T47D (cell line): ENCODE data around the gene FARSA.
"Not testable (repeated sequence)": the region's sequence is repeated elsewhere in the genome, so short reads cannot be mapped to it uniquely, and the experiment has no call there.

Experiments used
- DNase-seq, 2 experiments: peaks; one replicate each; pipeline versions ENCODE4 v3.0.0 to v3.0.0-alpha.2; 2011 to 2012; ENCODE audit warnings: low read depth in 1 of 2, low spot score in 1 of 2
- JUND ChIP-seq: IDR thresholded peaks from 2 replicates; pipeline ENCODE4 v1.6.1; 2012; ENCODE audit warnings: low read depth
- in situ Hi-C: cut with HindIII; loops from 2 replicates; pipeline ENCODE4 v1.10.0; 2016; ENCODE audit warnings: low sequenced_read_pairs, low pct_unique_long_range_greater_than_20kb

FARSA gene

DNA sequence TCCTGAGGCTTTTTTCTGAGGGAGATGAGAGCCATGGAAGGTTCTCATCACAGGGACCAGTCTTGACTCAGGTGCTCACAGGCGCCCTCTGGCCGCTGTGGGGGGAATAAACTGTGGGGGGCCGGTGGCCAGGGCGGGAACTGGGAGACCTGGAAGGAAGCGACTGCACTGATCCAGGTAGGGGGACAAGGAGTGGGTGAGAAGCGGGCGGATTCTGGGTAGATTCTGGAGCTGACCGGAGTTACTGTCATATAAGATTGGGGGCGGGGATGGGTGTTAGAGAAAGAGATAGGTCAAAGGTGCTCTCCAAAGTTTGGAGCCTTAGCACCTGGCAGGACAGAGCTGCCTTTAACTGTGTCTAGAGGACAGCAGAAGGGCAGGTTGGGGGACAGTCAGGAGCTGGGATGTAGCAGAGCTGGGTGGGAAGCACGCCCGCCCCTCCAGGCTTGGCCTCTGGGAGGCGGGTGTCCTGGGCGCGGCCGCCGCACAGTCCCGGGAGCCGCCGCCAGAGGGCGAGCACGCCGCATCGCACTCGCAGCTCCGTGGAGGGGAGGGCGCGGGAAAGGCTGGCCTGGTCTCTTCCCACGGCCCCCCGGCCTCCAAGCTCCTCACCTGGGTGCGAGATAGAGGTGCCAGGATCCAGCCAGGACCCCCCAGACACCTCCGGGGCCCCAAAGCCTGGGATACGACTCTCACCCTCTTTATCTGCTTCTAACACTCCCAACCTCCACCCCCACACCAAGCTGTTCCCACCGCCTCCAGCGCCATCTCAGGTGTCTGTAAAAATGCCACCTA lies 31.7 kb upstream of the FARSA start:
- no peak for TF ChIP-seq JUND
- in situ Hi-C loops = no loop called here
- peak; percentile 51 to 86 for DNase-seq

DNA sequence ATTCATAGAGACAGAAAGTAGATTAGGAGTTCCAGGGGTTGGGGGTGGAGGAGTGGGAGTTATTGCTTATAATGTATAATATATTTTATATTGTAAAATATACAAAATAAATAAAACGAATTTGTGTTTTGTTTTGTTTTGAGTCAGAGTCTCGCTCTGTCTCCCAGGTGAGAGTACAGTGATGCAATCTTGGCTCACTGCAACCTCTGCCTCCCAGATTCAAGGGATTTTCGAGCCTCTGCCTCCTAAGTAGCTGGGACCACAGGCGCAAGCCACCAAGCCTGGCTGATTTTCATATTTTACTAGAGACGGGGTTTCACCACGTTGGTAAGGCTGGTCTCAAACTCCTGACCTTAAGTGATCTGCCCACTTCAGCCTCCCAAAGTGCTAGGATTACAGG lies 26.0 kb upstream of the FARSA start:
- no peak for TF ChIP-seq JUND
- in situ Hi-C loops = no loop called here

DNA sequence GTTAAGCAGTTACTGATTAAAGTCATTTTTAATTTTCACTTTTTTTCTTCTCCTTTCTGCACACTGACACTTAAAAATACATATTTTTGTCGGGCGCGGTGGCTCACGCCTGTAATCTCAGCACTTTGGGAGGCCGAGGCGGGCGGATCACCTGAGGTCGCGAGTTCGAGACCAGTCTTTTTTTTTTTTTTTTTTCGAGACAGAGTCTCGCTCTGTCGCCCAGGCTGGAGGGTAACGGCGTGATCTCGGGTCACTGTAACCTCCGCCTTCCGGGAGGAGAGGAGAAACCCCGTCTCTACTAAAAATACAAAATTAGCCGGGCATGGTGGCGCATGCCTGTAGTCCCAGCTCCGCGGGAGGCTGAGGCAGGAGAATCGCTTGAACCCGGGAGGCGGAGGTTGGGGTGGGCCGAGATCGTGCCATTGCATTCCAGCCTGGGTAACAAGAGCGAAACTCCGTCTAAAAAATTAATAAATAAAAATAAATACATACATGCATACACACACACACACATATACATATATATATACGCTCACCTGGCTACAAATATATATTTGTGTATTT lies 24.0 kb upstream of the FARSA start:
- DNase-seq, in situ Hi-C loops: not testable (repeated sequence)

More for the DNA sequence above, 26.0 kb upstream of the FARSA start:
- no peak for DNase-seq

DNA sequence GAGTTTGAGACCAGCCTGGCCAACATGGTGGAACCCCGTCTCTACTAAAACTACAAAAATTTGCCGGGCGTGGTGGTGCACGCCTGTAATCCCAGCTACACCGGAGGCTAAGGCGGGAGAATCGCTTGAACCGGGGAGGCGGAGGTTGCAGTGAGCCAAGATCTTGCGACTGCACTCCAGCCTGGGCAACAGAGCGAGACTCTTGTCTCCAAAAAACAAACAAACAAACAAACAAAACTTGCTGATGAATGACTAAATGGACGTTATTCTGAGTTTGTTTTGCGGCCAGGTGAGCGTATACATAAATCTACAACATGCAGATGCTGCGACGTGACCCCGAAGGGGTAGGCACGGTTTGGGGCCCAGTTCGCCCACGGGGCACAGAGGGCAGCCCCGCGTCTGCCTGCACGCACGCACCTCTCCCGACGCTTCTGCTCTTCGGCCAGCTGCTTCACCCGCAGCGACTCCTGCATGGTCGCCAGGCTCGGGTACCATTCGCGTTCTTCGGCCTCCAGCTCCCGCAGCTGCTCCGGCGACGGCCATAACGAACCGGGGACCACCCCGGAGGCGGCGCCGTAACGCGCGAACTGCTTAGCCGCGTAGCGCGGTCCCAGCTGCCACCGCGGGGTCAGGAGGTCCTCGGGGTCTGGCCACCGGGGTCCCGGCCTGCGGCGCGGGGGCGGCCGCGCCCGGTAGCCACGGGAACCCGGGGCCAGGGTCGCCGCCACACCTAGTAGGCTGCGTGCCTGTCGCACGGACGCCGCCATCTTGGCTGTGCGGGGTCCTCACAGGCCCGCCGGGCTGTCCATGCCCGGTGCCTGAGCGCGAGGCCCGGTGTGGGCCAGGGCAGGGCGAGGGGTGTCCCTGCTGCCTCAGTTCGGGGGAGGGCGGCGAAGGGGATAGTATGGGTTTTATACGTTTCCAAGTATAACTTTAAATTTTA lies 23.2 kb upstream of the FARSA start, which contains the start of gene GADD45GIP1:
Gene GADD45GIP1 (minus strand): TSS at position 778 of the 943 bp plus-strand sequence. CDS start 11 bp downstream, at position 767.
- DNase-seq = peak in 1 of 2 experiments; percentile 83
- in situ Hi-C loops = no loop called here
- TF ChIP-seq JUND = no peak

DNA sequence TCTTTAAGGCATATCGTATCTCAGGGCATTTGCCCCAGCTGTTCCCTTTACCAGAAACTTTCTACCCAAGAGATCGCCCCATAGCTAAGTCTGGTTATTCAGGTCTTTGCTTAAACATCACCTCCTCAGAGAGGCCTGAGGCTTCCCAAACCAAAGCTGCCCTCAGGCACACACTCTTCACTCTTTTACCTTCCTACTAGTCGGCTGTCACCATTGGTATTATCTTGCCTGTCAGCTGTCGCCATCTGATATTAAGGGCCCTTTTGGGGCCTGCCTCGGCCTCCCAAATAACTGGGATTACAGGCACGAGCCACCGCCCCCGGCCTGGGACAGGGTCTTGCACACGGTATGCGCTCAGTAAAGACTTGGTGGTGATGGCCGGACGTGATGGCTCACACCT lies 22.5 kb upstream of the FARSA start:
- in situ Hi-C loops = no loop called here
- no peak for TF ChIP-seq JUND
- DNase-seq = peak in 1 of 2 experiments; percentile 54

DNA sequence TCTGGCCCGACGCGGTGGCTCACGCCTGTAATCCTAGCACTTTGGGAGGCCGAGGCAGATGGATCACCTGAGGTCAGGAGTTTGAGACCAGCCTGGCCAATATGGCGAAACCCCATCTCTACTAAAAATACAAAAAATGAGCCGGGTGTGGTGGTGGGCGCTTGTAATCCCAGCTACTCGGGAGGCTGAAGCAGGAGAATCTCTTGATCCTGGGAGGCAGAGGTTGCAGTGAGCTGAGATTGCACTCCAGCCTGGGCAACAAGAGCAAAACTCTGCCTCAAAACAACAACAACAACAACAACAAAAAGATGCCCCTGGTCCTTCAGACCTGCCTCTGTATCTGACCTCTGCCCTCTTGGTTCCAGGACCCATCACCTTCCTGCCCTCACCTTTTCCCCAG lies 22.1 kb upstream of the FARSA start:
- DNase-seq, in situ Hi-C loops: not testable (repeated sequence)

DNA sequence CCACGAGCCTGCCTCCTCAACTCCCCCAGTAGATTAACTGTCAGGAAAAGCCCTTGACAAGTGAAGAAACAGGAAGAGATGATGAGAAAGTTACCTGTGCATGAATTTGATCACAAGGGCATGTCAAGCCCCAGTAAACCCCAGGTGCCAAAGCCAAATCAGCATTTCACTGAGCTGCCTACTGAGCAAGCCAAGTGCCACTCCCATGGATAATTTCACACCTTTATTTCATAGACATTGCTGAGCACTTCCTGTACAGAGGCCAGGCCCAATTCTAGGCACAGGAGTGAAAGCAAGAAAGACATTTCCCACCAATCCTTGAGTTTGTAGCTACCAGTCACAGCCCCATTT lies 21.1 kb upstream of the FARSA start:
- in situ Hi-C loops = no loop called here
- no peak for TF ChIP-seq JUND
- DNase-seq = no peak

DNA sequence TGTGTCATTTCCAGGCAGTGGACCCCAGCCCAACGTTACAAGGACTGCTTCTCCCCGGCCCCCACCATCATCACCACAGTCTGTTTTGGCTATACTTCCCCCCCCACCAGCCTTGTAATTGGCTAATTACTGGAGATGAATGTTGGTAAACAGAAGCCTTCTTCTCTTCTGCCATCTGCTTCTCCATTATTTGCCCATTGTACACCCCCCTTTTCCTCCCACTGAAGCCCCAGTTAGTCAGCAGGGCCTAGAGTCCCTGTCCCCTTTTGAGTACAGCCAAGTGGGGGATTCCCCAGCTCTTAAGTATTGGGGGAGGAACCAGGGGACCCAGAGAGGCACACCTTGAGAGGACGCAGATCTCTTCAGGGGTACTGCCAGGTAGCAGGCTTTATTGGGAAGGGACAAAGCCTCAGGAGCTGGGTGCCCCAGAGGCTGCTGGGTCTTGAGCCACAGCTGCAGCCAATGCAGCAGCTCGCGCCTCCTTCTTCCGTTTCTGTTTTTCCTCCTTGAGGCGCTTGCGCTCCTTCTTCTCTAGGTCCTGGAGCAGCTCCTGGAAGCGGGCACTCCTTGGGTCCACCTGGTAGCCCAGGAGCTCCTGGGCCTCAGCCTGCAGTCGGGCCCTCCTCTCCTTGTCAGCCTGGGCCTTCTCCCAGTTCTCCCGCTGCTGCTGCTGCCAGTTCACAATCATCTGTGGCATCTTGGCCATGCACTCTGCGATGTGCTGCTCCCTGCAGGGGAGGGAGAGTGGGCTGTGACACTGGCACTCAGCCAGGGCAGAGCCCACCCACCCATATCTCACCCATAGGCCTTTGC lies 20.5 kb upstream of the FARSA start:
- no peak for TF ChIP-seq JUND
- in situ Hi-C loops = no loop called here
- no peak for DNase-seq

DNA sequence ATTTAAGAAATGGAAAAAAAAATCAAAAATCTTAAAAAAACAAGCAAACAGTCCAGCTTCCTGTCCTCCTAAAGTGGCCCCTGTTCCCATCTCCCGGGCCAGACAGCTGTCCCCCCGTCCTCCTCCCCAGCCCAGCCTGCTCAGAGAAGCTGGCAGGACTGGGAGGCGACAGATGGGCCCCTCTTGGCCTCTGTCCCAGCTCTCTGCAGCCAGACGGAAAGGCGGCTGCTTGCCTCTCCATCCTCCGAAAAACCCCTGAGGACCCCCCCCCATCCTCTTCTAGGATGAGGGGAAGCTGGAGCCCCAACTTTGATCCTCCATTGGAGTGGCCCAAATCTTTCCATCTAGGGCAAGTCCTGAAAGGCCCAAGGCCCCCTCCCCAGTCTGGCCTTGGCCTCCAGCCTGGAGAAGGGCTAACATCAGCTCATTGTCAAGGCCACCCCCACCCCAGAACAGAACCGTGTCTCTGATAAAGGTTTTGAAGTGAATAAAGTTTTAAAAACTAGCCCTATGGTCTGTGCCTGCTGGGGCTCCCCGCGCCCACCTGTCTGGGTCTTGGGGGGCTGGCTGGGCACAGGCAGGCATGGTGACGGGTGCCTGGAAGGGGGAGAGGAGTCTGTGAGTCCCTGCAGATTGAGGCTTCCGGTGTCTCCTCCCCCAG lies 19.8 kb upstream of the FARSA start:
- in situ Hi-C loops = no loop called here
- no peak for DNase-seq
- no peak for TF ChIP-seq JUND

DNA sequence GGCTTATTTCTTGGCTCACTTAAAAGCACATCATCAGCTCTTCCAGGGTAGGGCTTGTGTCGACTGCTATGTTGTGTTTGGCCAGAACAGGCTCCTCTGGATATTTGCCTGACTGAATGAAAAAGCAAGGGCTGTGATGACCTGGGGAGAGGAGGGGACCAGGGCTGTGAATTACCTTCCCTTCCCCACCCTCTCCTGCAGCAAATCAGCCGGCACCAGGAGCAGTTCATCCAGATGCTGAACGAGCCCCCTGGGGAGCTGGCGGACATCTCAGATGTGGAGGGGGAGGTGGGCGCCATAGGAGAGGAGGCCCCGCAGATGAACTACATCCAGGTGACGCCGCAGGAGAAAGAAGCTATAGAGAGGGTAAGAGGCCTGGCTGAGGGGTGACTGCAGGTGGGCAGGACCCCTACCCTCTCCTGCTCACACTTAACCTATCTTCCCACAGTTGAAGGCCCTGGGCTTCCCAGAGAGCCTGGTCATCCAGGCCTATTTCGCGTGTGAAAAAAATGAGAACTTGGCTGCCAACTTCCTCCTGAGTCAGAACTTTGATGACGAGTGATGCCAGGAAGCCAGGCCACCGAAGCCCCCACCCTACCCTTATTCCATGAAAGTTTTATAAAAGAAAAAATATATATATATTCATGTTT lies 19.1 kb upstream of the FARSA start:
- in situ Hi-C loops = no loop called here
- DNase-seq = no peak
- TF ChIP-seq JUND = no peak

DNA sequence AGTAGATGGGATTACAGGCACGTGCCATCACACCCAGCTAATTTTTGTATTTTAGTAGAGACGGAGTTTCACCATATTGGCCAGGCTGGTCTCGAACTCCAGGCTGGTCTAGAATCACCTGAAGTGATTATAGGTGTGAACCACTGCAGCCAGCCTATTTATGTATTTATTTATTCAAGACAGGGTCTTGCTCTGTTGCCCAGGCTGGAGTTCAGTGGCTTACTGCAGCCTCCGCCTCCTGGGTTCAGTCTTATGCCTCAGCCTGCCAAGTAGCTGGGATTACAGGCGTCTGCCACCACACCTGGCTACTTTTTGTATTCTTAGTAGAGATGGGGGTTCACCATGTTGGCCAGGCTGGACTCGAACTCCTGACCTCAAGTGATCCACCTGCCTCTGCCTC lies 18.5 kb upstream of the FARSA start:
- in situ Hi-C loops, DNase-seq: not testable (repeated sequence)
